T-cell (primary cell): Measurements from ENCODE around the gene FOXL1. TPM values are rescaled to one million over a fixed set of nuclear protein-coding genes. Genes with fewer than 3 reads are reported as not detected.

Experiments
- ATAC-seq, 4 experiments: fragments of 200-7000 bp in 3 of 4; fragments of 150-1000 bp in 1 of 4; cut with Tn5 transposase; replicated peaks in 1 of 4; 1 replicate in 3 of 4; 2 replicates in 1 of 4; pipeline ENCODE4 v1.10.0; 2021; ENCODE audit warnings: moderate library complexity in 3 of 4, mild to moderate bottlenecking in 2 of 4, moderate number of reproducible peaks in 1 of 4
- CTCF ChIA-PET, 2 donors: fragments of 300-600 bp; sonication (Branson Sonifier 250); formaldehyde crosslinking; loops; one replicate each; lab custom pipeline; 2022; ENCODE audit warnings: antibody characterized with exemption in 2 of 2; lab: Charles Lee
- POLR2A ChIA-PET, 2 donors: fragments of 300-600 bp; sonication (Branson Sonifier 250); formaldehyde crosslinking; loops; one replicate each; lab custom pipeline; 2022; ENCODE audit warnings: antibody characterized with exemption in 2 of 2; lab: Charles Lee
- DNase-seq, 35 experiments: peaks; one replicate each; pipeline versions ENCODE4 v3.0.0 to v3.0.0-alpha.2; 2013 to 2023
- H3K27ac ChIP-seq: one replicate; pipeline ENCODE4 v1.5.1; 2013; ENCODE audit warnings: low read length
- H3K27me3 ChIP-seq, 2 experiments: replicated peaks in 1 of 2; 1 replicate in 1 of 2; 2 replicates in 1 of 2; pipeline versions ENCODE4 v1.6.1 to v1.7.0; 2013; ENCODE audit warnings: low read length in 1 of 2, mixed read lengths in 1 of 2; ENCODE audit not compliant: control insufficient read depth in 2 of 2, insufficient read depth in 2 of 2; ENCODE audit errors: extremely low read depth in 1 of 2
- H3K36me3 ChIP-seq, 2 donors: 1 replicate in 1 of 2; 2 replicates in 1 of 2; pipeline versions ENCODE4 v1.6.1 to v1.7.0; 2013; ENCODE audit warnings: low read length in 1 of 2; ENCODE audit not compliant: control insufficient read depth in 2 of 2, insufficient read depth in 1 of 2; ENCODE audit errors: extremely low read depth in 1 of 2
- H3K4me1 ChIP-seq, 2 experiments: 1 replicate in 1 of 2; 2 replicates in 1 of 2; pipeline versions ENCODE4 v1.6.1 to v1.7.0; 2013; ENCODE audit warnings: low read length in 2 of 2, mixed read lengths in 1 of 2; ENCODE audit not compliant: insufficient read depth in 2 of 2, control insufficient read depth in 1 of 2; ENCODE audit errors: extremely low read depth in 1 of 2
- H3K4me3 ChIP-seq, 2 donors: 1 replicate in 1 of 2; 2 replicates in 1 of 2; pipeline versions ENCODE4 v1.5.1 to v1.7.0; 2013; ENCODE audit warnings: mild to moderate bottlenecking in 2 of 2, low read length in 1 of 2, moderate library complexity in 1 of 2; ENCODE audit not compliant: control insufficient read depth in 1 of 2; ENCODE audit errors: extremely low read depth in 1 of 2
- H3K9me3 ChIP-seq: 2 replicates; pipeline ENCODE4 v1.7.0; 2013
- H3K27ac Mint-ChIP-seq, 2 donors: one replicate each; pipeline ENCODE4 v1.8.0; 2020 to 2021; ENCODE audit warnings: mild to moderate bottlenecking in 2 of 2, mixed read lengths in 2 of 2
- H3K27me3 Mint-ChIP-seq, 2 donors: one replicate each; pipeline ENCODE4 v1.8.0; 2021 to 2022; ENCODE audit warnings: mixed read lengths in 2 of 2
- H3K36me3 Mint-ChIP-seq: one replicate; pipeline ENCODE4 v1.8.0; 2021; ENCODE audit warnings: mixed read lengths
- H3K4me1 Mint-ChIP-seq, 3 donors: one replicate each; pipeline ENCODE4 v1.8.0; 2020 to 2022; ENCODE audit warnings: mixed read lengths in 3 of 3, mild to moderate bottlenecking in 1 of 3
- H3K4me3 Mint-ChIP-seq, 3 donors: one replicate each; pipeline ENCODE4 v1.8.0; 2020 to 2022; ENCODE audit warnings: mild to moderate bottlenecking in 3 of 3, mixed read lengths in 3 of 3, moderate library complexity in 3 of 3
- H3K9me3 Mint-ChIP-seq, 3 donors: one replicate each; pipeline ENCODE4 v1.8.0; 2020 to 2022; ENCODE audit warnings: mixed read lengths in 3 of 3
- WGBS: methylation state at CpG from one replicate; pipeline ENCODE4 v1.1.5; 2013; ENCODE audit warnings: missing lambda C conversion rate; ENCODE audit not compliant: insufficient coverage; 5-methylcytosine and 5-hydroxymethylcytosine counted together
- total RNA-seq, 35 experiments: library from RNA in 6 of 35; stranded (reverse) in 6 of 35; fragments of 120-200 nt in 1 of 35; gene quantifications; one replicate each; pipeline versions ENCODE4 v1.2.1 to v1.2.4 and lab custom pipeline; 2013 to 2026

The FOXL1 gene
- total RNA-seq, 5 donors from 2014 or later (not counting 1 experiment from before 2014, with no cell fraction given) = not detected

- no peak overlapping the region for H3K4me3 Mint-ChIP-seq
- POLR2A ChIA-PET = no interaction called here
- Histone ChIP-seq H3K27ac (no peak overlapping the region), H3K4me1 (no peaks in the 10 kb centered on the region), H3K36me3 (peaks cover 32 to 74% of the 10 kb centered on the region in 2 donors), H3K9me3 (no peaks in the 10 kb centered on the region), H3K4me3 (no peak overlapping the region), H3K27me3 (no peaks in the 10 kb centered on the region)
- peaks cover 68% of the 10 kb centered on the region for H3K36me3 Mint-ChIP-seq
- CTCF ChIA-PET = no interaction called here
- H3K9me3 Mint-ChIP-seq = no peaks in the 10 kb centered on the region
- no peak overlapping the region for H3K27ac Mint-ChIP-seq
- 97% methylated on average over 5 of the region's 6 CpGs for WGBS
- peaks cover 0 to 4% (median 0%) of the 10 kb centered on the region in 3 donors for H3K4me1 Mint-ChIP-seq
- ATAC-seq (no peak), DNase-seq (no peak)
- H3K27me3 Mint-ChIP-seq = no peaks in the 10 kb centered on the region
Measured at GRCh38 chr16:86540894-86541293, 37.5 kb upstream of the FOXL1 start.

GRCh38 chr16:86541560-86541959 is 36.8 kb upstream of the FOXL1 start:
- no peak overlapping the region for H3K4me3 Mint-ChIP-seq
- H3K9me3 Mint-ChIP-seq = no peaks in the 10 kb centered on the region
- Histone ChIP-seq H3K27me3 (no peaks in the 10 kb centered on the region), H3K36me3 (peaks cover 33 to 78% of the 10 kb centered on the region in 2 donors), H3K4me3 (no peak overlapping the region), H3K9me3 (no peaks in the 10 kb centered on the region), H3K27ac (no peak overlapping the region), H3K4me1 (no peaks in the 10 kb centered on the region)
- DNase-seq = no peak
- no peaks in the 10 kb centered on the region for H3K27me3 Mint-ChIP-seq
- peaks cover 75% of the 10 kb centered on the region for H3K36me3 Mint-ChIP-seq
- POLR2A ChIA-PET = no interaction called here
- H3K4me1 Mint-ChIP-seq = peaks cover 0 to 4% (median 0%) of the 10 kb centered on the region in 3 donors
- no peak overlapping the region for H3K27ac Mint-ChIP-seq
- no peak for ATAC-seq
- WGBS = 96% methylated on average over 5 of the region's 11 CpGs
- CTCF ChIA-PET = no interaction called here

- H3K36me3 Mint-ChIP-seq = peaks cover 78% of the 10 kb centered on the region
- CTCF ChIA-PET = no interaction called here
Measured at GRCh38 chr16:86542756-86543750, 35.3 kb upstream of the FOXL1 start.

GRCh38 chr16:86545481-86545880 is 32.9 kb upstream of the FOXL1 start:
- WGBS = 85% methylated on average over 10 of the region's 12 CpGs
- Mint-ChIP-seq H3K9me3 (no peaks in the 10 kb centered on the region), H3K27ac (no peak overlapping the region), H3K4me1 (peaks cover 0 to 4% (median 0%) of the 10 kb centered on the region in 3 donors), H3K36me3 (peaks cover 70% of the 10 kb centered on the region), H3K4me3 (no peak overlapping the region), H3K27me3 (no peaks in the 10 kb centered on the region)
- H3K36me3 ChIP-seq = peaks cover 21 to 69% of the 10 kb centered on the region in 2 donors
- ChIA-PET CTCF (no interaction called here), POLR2A (no interaction called here)
- DNase-seq = no peak
- no peak for ATAC-seq
- H3K9me3 ChIP-seq = no peaks in the 10 kb centered on the region
- H3K27me3 ChIP-seq = no peaks in the 10 kb centered on the region
- no peaks in the 10 kb centered on the region for H3K4me1 ChIP-seq
- H3K27ac ChIP-seq = no peak overlapping the region
- H3K4me3 ChIP-seq = no peak overlapping the region

More at GRCh38 chr16:86542756-86543750, 35.3 kb upstream of the FOXL1 start:
- Mint-ChIP-seq H3K27ac (no peak overlapping the region), H3K4me1 (peaks cover 0 to 4% (median 0%) of the 10 kb centered on the region in 3 donors), H3K27me3 (no peaks in the 10 kb centered on the region), H3K9me3 (no peaks in the 10 kb centered on the region), H3K4me3 (no peak overlapping the region)
- Histone ChIP-seq H3K9me3 (no peaks in the 10 kb centered on the region), H3K27me3 (no peaks in the 10 kb centered on the region), H3K4me1 (no peaks in the 10 kb centered on the region), H3K4me3 (no peak overlapping the region), H3K27ac (no peak overlapping the region), H3K36me3 (peaks cover 31 to 82% of the 10 kb centered on the region in 2 donors)
- ATAC-seq = no peak
- DNase-seq = no peak
- POLR2A ChIA-PET = no interaction called here
- 91% methylated on average over 11 of the region's 21 CpGs for WGBS

- Histone ChIP-seq H3K4me1 (no peaks in the 10 kb centered on the region), H3K4me3 (no peak overlapping the region), H3K9me3 (no peaks in the 10 kb centered on the region), H3K36me3 (peaks cover 17 to 63% of the 10 kb centered on the region in 2 donors), H3K27ac (no peak overlapping the region), H3K27me3 (no peaks in the 10 kb centered on the region)
- Mint-ChIP-seq H3K36me3 (peaks cover 68% of the 10 kb centered on the region), H3K9me3 (no peaks in the 10 kb centered on the region), H3K4me1 (peaks cover 0 to 5% (median 0%) of the 10 kb centered on the region in 3 donors), H3K4me3 (no peak overlapping the region), H3K27ac (no peak overlapping the region), H3K27me3 (no peaks in the 10 kb centered on the region)
- over 99% methylated on average over 17 of the region's 19 CpGs for WGBS
- POLR2A ChIA-PET = no interaction called here
- DNase-seq (no peak), ATAC-seq (no peak)
- CTCF ChIA-PET = no interaction called here
Measured at GRCh38 chr16:86545954-86546637, 32.3 kb upstream of the FOXL1 start.

GRCh38 chr16:86546638-86547013 is 31.7 kb upstream of the FOXL1 start:
- Mint-ChIP-seq H3K9me3 (no peaks in the 10 kb centered on the region), H3K27ac (no peak overlapping the region), H3K27me3 (no peaks in the 10 kb centered on the region), H3K4me3 (no peak overlapping the region), H3K36me3 (peaks cover 68% of the 10 kb centered on the region), H3K4me1 (peaks cover 0 to 5% (median 0%) of the 10 kb centered on the region in 3 donors)
- ChIA-PET CTCF (no interaction called here), POLR2A (no interaction called here)
- no peak overlapping the region for H3K27ac ChIP-seq
- H3K4me3 ChIP-seq = no peak overlapping the region
- no peaks in the 10 kb centered on the region for H3K4me1 ChIP-seq
- WGBS = 96% methylated on average over 8 of the region's 8 CpGs
- peaks cover 17 to 58% of the 10 kb centered on the region in 2 donors for H3K36me3 ChIP-seq
- DNase-seq (no peak), ATAC-seq (no peak)
- H3K27me3 ChIP-seq = no peaks in the 10 kb centered on the region
- no peaks in the 10 kb centered on the region for H3K9me3 ChIP-seq
